Peyer's patch (tissue), 4 donors: ENCODE measurements around the gene EFTUD2.

ENCODE experiments used
- POLR2A ChIP-seq, 2 donors: fragments of 450-650 bp; IDR thresholded peaks; one replicate each; pipeline ENCODE4 v1.5.1; 2017; ENCODE audit warnings: antibody characterized with exemption in 2 of 2, mild to moderate bottlenecking in 2 of 2, moderate library complexity in 2 of 2
- TF ChIP-seq, protein P1 (sequence below), 6 experiments: fragments of 450-650 bp in 4 of 6; fragments of 200-600 bp in 2 of 6; sonication (generic) in 1 of 6; IDR thresholded peaks; one replicate each; pipeline ENCODE4 v1.5.1; 2017 to 2019; ENCODE audit warnings: antibody characterized with exemption in 6 of 6, mild to moderate bottlenecking in 3 of 6, moderate library complexity in 1 of 6

GRCh38 chr17:44908761-44909326 lies 9.6 kb upstream of the EFTUD2 start:
- TF ChIP-seq, protein P1, sequence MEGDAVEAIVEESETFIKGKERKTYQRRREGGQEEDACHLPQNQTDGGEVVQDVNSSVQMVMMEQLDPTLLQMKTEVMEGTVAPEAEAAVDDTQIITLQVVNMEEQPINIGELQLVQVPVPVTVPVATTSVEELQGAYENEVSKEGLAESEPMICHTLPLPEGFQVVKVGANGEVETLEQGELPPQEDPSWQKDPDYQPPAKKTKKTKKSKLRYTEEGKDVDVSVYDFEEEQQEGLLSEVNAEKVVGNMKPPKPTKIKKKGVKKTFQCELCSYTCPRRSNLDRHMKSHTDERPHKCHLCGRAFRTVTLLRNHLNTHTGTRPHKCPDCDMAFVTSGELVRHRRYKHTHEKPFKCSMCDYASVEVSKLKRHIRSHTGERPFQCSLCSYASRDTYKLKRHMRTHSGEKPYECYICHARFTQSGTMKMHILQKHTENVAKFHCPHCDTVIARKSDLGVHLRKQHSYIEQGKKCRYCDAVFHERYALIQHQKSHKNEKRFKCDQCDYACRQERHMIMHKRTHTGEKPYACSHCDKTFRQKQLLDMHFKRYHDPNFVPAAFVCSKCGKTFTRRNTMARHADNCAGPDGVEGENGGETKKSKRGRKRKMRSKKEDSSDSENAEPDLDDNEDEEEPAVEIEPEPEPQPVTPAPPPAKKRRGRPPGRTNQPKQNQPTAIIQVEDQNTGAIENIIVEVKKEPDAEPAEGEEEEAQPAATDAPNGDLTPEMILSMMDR (IDR thresholded peaks at IDR 0.05): no peak
- TF ChIP-seq POLR2A (IDR thresholded peaks at IDR 0.05): no peak
